Measurements from ENCODE around the gene NPLOC4.

DNA sequence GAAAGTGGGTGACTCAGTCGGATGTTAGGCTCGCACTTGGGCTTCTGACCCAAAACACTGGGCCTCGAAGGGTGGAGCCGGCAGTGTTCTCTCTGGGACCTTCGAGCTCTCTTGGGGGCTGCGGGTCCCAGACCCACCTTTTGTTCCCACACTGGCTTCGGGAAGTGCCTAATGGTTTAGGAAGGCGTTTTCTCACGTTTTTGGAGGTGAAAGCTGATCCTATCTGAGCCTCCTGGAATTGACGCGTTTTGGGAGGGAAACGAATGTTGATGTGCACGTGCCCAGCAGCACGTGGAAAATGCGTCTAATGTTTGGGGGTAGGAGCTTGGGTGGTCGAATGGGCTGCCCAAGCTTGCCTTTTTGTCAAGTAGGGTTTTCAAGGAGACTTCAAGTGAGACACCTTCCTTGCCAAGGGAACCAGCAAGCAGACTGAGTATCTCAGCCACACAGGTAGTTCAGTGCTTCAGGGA, 47.6 kb upstream of the NPLOC4 start:
- TF ChIP-seq, protein P1, sequence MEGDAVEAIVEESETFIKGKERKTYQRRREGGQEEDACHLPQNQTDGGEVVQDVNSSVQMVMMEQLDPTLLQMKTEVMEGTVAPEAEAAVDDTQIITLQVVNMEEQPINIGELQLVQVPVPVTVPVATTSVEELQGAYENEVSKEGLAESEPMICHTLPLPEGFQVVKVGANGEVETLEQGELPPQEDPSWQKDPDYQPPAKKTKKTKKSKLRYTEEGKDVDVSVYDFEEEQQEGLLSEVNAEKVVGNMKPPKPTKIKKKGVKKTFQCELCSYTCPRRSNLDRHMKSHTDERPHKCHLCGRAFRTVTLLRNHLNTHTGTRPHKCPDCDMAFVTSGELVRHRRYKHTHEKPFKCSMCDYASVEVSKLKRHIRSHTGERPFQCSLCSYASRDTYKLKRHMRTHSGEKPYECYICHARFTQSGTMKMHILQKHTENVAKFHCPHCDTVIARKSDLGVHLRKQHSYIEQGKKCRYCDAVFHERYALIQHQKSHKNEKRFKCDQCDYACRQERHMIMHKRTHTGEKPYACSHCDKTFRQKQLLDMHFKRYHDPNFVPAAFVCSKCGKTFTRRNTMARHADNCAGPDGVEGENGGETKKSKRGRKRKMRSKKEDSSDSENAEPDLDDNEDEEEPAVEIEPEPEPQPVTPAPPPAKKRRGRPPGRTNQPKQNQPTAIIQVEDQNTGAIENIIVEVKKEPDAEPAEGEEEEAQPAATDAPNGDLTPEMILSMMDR (IDR thresholded peaks at IDR 0.05), result no peak
- TF ChIP-seq POLR2A (IDR thresholded peaks at IDR 0.05), result no peak
